Fibroblast of mammary gland (primary cell): ENCODE measurements around the gene KIAA1614.

Source experiments
- DNase-seq: peaks from one replicate; pipeline ENCODE4 v3.0.0-alpha.2; 2010; ENCODE audit warnings: low read depth
- H3K4me3 ChIP-seq: 2 replicates; pipeline ENCODE4 v1.5.1; 2011; ENCODE audit warnings: low read depth, mild to moderate bottlenecking, low read length, moderate library complexity; ENCODE audit not compliant: control insufficient read depth
- TF ChIP-seq, protein P1 (sequence below): conservative IDR thresholded peaks from 2 replicates; pipeline ENCODE4 v1.5.1; 2011; ENCODE audit warnings: low read depth, low read length, inconsistent platforms; ENCODE audit not compliant: control insufficient read depth, insufficient read depth

The KIAA1614 gene

DNA sequence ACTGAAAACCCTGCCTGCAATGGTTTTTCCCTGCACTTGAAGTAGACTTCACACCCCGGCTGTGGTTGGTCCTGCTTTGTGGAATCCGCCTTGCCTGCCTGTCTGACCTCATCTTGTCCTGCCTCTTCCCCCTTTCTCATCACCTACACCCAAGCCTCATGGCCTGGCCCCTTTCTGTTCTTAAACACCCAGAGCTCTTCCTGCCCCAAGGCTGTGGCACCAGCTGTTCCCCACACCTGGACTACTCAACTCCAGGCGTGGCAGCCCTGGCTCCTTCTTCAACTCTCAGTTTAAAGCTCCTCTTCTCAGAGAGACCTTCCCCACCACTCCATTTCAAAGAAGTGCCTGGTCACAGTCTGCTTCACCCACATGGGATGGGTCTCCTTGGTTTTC, 27.0 kb downstream of the KIAA1614 start:
- TF ChIP-seq, protein P1, sequence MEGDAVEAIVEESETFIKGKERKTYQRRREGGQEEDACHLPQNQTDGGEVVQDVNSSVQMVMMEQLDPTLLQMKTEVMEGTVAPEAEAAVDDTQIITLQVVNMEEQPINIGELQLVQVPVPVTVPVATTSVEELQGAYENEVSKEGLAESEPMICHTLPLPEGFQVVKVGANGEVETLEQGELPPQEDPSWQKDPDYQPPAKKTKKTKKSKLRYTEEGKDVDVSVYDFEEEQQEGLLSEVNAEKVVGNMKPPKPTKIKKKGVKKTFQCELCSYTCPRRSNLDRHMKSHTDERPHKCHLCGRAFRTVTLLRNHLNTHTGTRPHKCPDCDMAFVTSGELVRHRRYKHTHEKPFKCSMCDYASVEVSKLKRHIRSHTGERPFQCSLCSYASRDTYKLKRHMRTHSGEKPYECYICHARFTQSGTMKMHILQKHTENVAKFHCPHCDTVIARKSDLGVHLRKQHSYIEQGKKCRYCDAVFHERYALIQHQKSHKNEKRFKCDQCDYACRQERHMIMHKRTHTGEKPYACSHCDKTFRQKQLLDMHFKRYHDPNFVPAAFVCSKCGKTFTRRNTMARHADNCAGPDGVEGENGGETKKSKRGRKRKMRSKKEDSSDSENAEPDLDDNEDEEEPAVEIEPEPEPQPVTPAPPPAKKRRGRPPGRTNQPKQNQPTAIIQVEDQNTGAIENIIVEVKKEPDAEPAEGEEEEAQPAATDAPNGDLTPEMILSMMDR, result no peak
- no peak for DNase-seq
- no peak overlapping the region for H3K4me3 ChIP-seq

DNA sequence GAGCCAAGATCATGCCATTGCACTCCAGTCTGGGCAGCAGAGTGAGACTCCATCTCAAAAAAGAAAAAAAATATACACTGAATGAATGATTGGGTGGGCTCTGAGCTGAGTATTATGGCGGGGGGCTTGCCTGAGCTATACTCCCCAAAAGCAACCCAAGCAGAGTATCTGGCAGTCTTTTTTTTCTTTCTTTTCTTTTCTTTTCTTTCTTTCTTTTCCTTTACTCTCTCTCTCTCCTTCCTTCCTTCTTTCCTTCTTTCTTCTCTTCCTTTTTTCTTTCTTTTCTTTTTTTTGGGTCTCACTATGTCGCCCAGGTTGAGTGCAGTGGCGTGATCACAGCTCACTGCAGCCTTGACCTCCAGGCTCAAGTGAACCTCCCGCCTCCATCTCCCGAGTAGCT, 27.7 kb downstream of the KIAA1614 start:
- TF ChIP-seq, protein P1, result no peak
- DNase-seq, result no peak
- no peak overlapping the region for H3K4me3 ChIP-seq

DNA sequence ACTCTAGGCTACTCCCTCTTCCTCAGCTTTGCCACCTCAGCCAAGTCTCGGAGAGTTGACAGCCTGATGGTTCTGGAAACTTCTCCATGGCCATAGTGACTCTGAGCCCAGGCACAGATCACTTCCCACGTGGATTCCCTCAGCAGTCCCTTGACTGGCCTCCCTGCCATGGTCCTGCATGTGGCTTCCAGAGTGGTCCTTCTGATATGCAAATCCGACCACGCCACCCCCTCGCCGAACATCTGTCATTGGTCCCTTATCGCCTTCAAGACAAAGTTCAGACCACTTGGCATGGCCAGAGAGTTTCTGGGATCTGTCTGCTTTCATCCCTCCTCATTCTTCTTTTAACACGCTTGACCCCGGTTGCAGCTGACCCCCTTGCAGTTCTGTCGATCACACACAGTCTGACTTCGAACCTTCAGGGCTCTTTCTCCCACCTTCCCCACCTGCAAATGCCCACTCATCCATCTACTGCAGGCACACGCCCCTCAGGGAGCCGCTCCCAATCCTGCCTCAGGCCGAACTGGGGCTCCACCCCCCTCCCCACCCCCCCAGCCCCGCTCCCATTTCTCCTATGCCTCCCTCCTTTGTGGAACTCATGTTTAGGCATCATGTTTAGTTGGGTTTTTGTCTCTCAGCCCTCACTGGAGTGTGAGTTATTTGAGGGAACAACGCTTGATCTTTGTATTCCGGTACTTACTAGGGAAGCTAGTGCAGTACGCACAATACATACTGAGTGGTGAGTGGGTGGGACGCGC, 29.0 kb downstream of the KIAA1614 start:
- TF ChIP-seq, protein P1, result no peak
- no peak overlapping the region for H3K4me3 ChIP-seq
- DNase-seq, result no peak

DNA sequence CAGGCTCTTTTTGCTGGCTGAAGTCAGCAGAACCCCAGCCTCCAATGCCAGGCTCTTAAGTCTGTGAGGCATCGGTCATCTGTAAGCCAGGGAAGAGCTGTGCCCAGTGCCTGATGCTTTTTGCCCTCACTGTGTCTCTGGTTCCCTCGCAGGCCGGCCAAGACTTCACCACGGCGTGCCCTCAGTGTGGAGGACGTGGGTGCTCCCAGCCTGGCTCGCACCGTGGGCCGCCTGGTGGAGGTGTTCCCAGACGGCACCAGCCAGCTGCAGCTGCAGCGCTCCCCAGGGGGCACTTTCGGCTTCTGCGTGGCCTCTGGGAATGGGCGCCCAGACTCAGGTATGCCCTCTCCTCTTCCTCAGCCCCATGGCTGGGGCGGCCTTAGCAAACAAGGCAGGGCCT, 32.5 kb downstream of the KIAA1614 start:
- TF ChIP-seq, protein P1, result no peak
- no peak overlapping the region for H3K4me3 ChIP-seq
- DNase-seq, result no peak

DNA sequence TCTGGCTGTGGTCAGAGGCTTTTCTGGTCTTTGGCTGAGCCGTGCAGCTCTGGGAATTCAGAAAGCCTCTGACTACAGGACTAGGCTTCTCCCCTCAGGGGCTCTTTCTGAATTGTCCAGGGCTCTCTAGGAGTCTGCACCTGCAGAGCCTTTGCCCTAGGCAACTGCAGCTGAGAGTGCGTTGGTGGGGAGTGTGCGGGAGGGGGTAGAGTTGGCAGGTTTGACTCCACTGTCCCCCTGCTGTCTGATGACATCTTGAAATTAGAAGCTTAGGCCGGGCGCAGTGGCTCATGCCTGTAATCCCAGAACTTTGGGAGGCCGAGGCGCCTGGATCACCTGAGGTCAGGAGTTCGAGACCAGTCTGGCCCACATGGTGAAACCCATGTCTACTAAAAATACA, 32.9 kb downstream of the KIAA1614 start:
- H3K4me3 ChIP-seq, result no peak overlapping the region
- TF ChIP-seq, protein P1, result no peak
- no peak for DNase-seq

DNA sequence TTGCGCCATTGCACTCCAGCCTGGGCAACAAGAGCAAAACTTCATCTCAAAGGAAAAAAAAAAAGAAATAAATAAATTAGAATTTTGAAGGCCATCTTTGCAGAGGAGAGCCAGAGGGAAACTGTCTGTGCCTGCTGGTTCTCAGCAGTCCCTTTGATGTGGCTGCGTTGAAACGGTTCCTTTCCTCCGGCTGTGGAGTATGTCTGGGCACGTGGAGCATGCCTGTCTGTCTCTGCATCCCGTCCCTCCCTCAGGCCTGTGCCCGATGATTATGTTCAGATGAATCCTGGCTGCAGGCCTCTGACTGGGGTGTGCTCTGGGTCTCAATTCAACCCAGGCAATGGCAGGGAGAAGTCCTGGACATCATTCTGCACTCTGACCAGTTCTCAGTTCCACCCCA, 33.4 kb downstream of the KIAA1614 start:
- TF ChIP-seq, protein P1, result no peak
- DNase-seq, result no peak

More for the DNA sequence above, 33.4 kb downstream of the KIAA1614 start:
- no peak overlapping the region for H3K4me3 ChIP-seq
